ENCODE measurements around the gene RANBP3L.
A peak's percentile ranks its signal among the peaks of the same experiment; 100 is the strongest.

The RANBP3L gene

GRCh38 chr5:36276864-36277263, 24.8 kb downstream of the RANBP3L start:
- peaks cover 0 to 10% (median 5%) of the 10 kb centered on the region in 11 experiments; a peak in 10 of 22 replicates for H3K9me3 ChIP-seq (replicated peaks in 1 of 11)
- H3K4me2 ChIP-seq, result no peak overlapping the region
- H3K27me3 ChIP-seq, result no peaks in the 10 kb centered on the region
- H3K4me3 ChIP-seq, result no peak overlapping the region
- no peak overlapping the region for H3K9ac ChIP-seq
- no peaks in the 10 kb centered on the region for H4K20me1 ChIP-seq
- TF ChIP-seq Cebpa-rat (IDR thresholded peaks at IDR 0.05), result no peak
- peaks cover 0 to 14% (median 9%) of the 10 kb centered on the region in 10 experiments; a peak in 15 of 20 replicates for H3K4me1 ChIP-seq
- H3K36me3 ChIP-seq, result no peaks in the 10 kb centered on the region
- H3K27ac ChIP-seq, result no peak overlapping the region

- H3K9me3 ChIP-seq (replicated peaks in 1 of 11), result peaks cover 0 to 10% (median 5%) of the 10 kb centered on the region in 11 experiments; a peak in 10 of 22 replicates
- H3K27me3 ChIP-seq, result no peaks in the 10 kb centered on the region
- H3K9ac ChIP-seq, result no peak overlapping the region
- no peaks in the 10 kb centered on the region for H4K20me1 ChIP-seq
- H3K4me2 ChIP-seq, result peak overlapping the region in 3 of 11 experiments; percentile 3 to 40 (median 9); a peak in 3 of 22 replicates
- peak in 4 of 11 experiments; percentile 48 to 65 (median 54); a peak in 4 of 22 replicates for TF ChIP-seq Cebpa-rat (IDR thresholded peaks at IDR 0.05)
- no peaks in the 10 kb centered on the region for H3K36me3 ChIP-seq
- H3K4me3 ChIP-seq, result no peak overlapping the region
- no peak overlapping the region for H3K27ac ChIP-seq
- H3K4me1 ChIP-seq, result peaks cover 0 to 12% (median 9%) of the 10 kb centered on the region in 10 experiments; a peak in 14 of 20 replicates
These were observed 27.7 kb downstream of the RANBP3L start for GRCh38 chr5:36273809-36274526.

GRCh38 chr5:36272136-36272690, 29.5 kb downstream of the RANBP3L start:
- Histone ChIP-seq H3K27ac (no peak overlapping the region), H3K36me3 (no peaks in the 10 kb centered on the region), H3K4me1 (peaks cover 0 to 10% (median 8%) of the 10 kb centered on the region in 10 experiments; a peak in 8 of 20 replicates), H3K9ac (no peak overlapping the region), H4K20me1 (no peaks in the 10 kb centered on the region), H3K9me3 (replicated peaks in 1 of 11) (no peaks in the 10 kb centered on the region), H3K4me2 (no peak overlapping the region), H3K4me3 (no peak overlapping the region), H3K27me3 (no peaks in the 10 kb centered on the region)
- no peak for TF ChIP-seq Cebpa-rat (IDR thresholded peaks at IDR 0.05)

- Histone ChIP-seq H4K20me1 (no peaks in the 10 kb centered on the region), H3K4me1 (peaks cover 0 to 10% (median 8%) of the 10 kb centered on the region in 10 experiments; a peak in 8 of 20 replicates), H3K4me3 (no peak overlapping the region), H3K9ac (no peak overlapping the region), H3K36me3 (no peaks in the 10 kb centered on the region), H3K9me3 (replicated peaks in 1 of 11) (no peaks in the 10 kb centered on the region), H3K27me3 (no peaks in the 10 kb centered on the region), H3K4me2 (no peak overlapping the region), H3K27ac (no peak overlapping the region)
- TF ChIP-seq Cebpa-rat (IDR thresholded peaks at IDR 0.05), result no peak
These were observed 30.7 kb downstream of the RANBP3L start for GRCh38 chr5:36270876-36271575.

GRCh38 chr5:36270175-36270574, 31.5 kb downstream of the RANBP3L start:
- Histone ChIP-seq H3K36me3 (no peaks in the 10 kb centered on the region), H3K9ac (no peak overlapping the region), H3K27ac (no peak overlapping the region), H3K4me1 (peaks cover 0 to 10% (median 8%) of the 10 kb centered on the region in 10 experiments; a peak in 8 of 20 replicates), H3K9me3 (replicated peaks in 1 of 11) (no peaks in the 10 kb centered on the region), H3K4me3 (no peak overlapping the region), H4K20me1 (no peaks in the 10 kb centered on the region), H3K27me3 (no peaks in the 10 kb centered on the region), H3K4me2 (peak overlapping the region in 4 of 11 experiments; percentile 1 to 24 (median 18); a peak in 5 of 22 replicates)
- no peak for TF ChIP-seq Cebpa-rat (IDR thresholded peaks at IDR 0.05)

GRCh38 chr5:36269478-36269877, 32.2 kb downstream of the RANBP3L start:
- H3K4me2 ChIP-seq, result peak overlapping the region in 1 of 11 experiments; percentile 24; a peak in 3 of 22 replicates
- H3K4me3 ChIP-seq, result no peak overlapping the region
- no peak for TF ChIP-seq Cebpa-rat (IDR thresholded peaks at IDR 0.05)
- H3K9ac ChIP-seq, result no peak overlapping the region
- H3K27ac ChIP-seq, result no peak overlapping the region
- no peaks in the 10 kb centered on the region for H3K9me3 ChIP-seq (replicated peaks in 1 of 11)
- no peaks in the 10 kb centered on the region for H3K27me3 ChIP-seq
- peaks cover 0 to 10% (median 8%) of the 10 kb centered on the region in 10 experiments; a peak in 8 of 20 replicates for H3K4me1 ChIP-seq
- no peaks in the 10 kb centered on the region for H4K20me1 ChIP-seq
- H3K36me3 ChIP-seq, result no peaks in the 10 kb centered on the region

- Histone ChIP-seq H3K4me3 (no peak overlapping the region), H3K9me3 (replicated peaks in 1 of 11) (no peaks in the 10 kb centered on the region), H3K4me2 (no peak overlapping the region), H3K36me3 (no peaks in the 10 kb centered on the region), H3K27me3 (no peaks in the 10 kb centered on the region), H3K27ac (no peak overlapping the region), H4K20me1 (no peaks in the 10 kb centered on the region), H3K4me1 (peaks cover 0 to 10% (median 0%) of the 10 kb centered on the region in 10 experiments; a peak in 5 of 20 replicates), H3K9ac (no peak overlapping the region)
- no peak for TF ChIP-seq Cebpa-rat (IDR thresholded peaks at IDR 0.05)
These were observed 33.8 kb downstream of the RANBP3L start for GRCh38 chr5:36267905-36268304.

- Histone ChIP-seq H3K4me1 (peaks cover 0 to 15% (median 5%) of the 10 kb centered on the region in 10 experiments; a peak in 11 of 20 replicates), H3K4me2 (no peak overlapping the region), H3K27me3 (no peaks in the 10 kb centered on the region), H4K20me1 (no peaks in the 10 kb centered on the region), H3K27ac (no peak overlapping the region), H3K9me3 (replicated peaks in 1 of 11) (no peaks in the 10 kb centered on the region), H3K9ac (no peak overlapping the region), H3K36me3 (no peaks in the 10 kb centered on the region), H3K4me3 (no peak overlapping the region)
- no peak for TF ChIP-seq Cebpa-rat (IDR thresholded peaks at IDR 0.05)
These were observed 37.4 kb downstream of the RANBP3L start for GRCh38 chr5:36264202-36264760.

GRCh38 chr5:36261186-36261585, 40.5 kb downstream of the RANBP3L start:
- Histone ChIP-seq H4K20me1 (no peaks in the 10 kb centered on the region), H3K9me3 (replicated peaks in 1 of 11) (no peaks in the 10 kb centered on the region), H3K4me2 (peak overlapping the region in 9 of 11 experiments; percentile 10 to 65 (median 46); a peak in 14 of 22 replicates), H3K4me3 (no peak overlapping the region), H3K27ac (no peak overlapping the region), H3K9ac (no peak overlapping the region), H3K36me3 (no peaks in the 10 kb centered on the region), H3K27me3 (no peaks in the 10 kb centered on the region), H3K4me1 (peaks cover 0 to 15% (median 5%) of the 10 kb centered on the region in 10 experiments; a peak in 11 of 20 replicates)
- no peak for TF ChIP-seq Cebpa-rat (IDR thresholded peaks at IDR 0.05)

Data from BLaER1 treated with 17β-estradiol and CSF1 and Interleukin-3, amounts not matched to agents 10 nM and 100 nM (cell line).